Measurements from ENCODE around the gene HECA.

DNA sequence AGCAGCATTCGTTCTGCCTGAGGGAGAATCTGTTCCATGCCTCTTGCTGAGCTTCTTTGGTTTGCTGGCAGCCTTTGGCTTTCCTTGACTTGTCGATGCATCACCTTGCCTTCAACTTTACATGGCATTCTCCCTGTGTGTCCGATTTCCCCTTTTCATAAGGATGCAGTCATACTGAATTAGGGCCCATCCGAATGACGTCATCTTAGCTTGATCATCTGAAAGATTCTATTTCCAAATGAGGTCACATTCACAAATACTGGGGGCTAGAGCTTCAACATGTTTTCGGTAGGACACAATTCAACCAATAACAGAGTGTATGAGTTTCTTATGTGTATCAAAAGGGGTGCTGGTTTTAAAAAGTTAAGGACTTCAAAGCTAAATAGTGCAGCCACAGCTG, 27.8 kb upstream of the HECA start:
- TF ChIP-seq ZNF331 (CRISPR knock-in tag; IDR thresholded peaks at IDR 0.05; ENCODE audit: low read depth) = no peak
- TF ChIP-seq, protein P1, sequence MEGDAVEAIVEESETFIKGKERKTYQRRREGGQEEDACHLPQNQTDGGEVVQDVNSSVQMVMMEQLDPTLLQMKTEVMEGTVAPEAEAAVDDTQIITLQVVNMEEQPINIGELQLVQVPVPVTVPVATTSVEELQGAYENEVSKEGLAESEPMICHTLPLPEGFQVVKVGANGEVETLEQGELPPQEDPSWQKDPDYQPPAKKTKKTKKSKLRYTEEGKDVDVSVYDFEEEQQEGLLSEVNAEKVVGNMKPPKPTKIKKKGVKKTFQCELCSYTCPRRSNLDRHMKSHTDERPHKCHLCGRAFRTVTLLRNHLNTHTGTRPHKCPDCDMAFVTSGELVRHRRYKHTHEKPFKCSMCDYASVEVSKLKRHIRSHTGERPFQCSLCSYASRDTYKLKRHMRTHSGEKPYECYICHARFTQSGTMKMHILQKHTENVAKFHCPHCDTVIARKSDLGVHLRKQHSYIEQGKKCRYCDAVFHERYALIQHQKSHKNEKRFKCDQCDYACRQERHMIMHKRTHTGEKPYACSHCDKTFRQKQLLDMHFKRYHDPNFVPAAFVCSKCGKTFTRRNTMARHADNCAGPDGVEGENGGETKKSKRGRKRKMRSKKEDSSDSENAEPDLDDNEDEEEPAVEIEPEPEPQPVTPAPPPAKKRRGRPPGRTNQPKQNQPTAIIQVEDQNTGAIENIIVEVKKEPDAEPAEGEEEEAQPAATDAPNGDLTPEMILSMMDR (conservative IDR thresholded peaks at IDR 0.05; ENCODE audit: low read depth in 2 of 2) = no peak
- no peak for TF ChIP-seq EZH2phosphoT487 (IDR thresholded peaks at IDR 0.05; ENCODE audit: unreplicated experiment)
- TF ChIP-seq, protein P2, sequence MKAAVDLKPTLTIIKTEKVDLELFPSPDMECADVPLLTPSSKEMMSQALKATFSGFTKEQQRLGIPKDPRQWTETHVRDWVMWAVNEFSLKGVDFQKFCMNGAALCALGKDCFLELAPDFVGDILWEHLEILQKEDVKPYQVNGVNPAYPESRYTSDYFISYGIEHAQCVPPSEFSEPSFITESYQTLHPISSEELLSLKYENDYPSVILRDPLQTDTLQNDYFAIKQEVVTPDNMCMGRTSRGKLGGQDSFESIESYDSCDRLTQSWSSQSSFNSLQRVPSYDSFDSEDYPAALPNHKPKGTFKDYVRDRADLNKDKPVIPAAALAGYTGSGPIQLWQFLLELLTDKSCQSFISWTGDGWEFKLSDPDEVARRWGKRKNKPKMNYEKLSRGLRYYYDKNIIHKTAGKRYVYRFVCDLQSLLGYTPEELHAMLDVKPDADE (IDR thresholded peaks at IDR 0.05) = no peak
- TF ChIP-seq POLR2AphosphoS5 (IDR thresholded peaks at IDR 0.05; ENCODE audit: low read depth) = no peak
- no peak for TF ChIP-seq ZNF114 (CRISPR knock-in tag; IDR thresholded peaks at IDR 0.05)
- no peak for TF ChIP-seq JUNB (IDR thresholded peaks at IDR 0.05; ENCODE audit: unreplicated experiment)
- no peak for TF ChIP-seq EZH2 (IDR thresholded peaks at IDR 0.05; ENCODE audit: low read depth, unreplicated experiment)

Measured in GM23338 (cell line).